ENCODE data around the gene OR52W1. TPM values are rescaled to one million over a fixed set of nuclear protein-coding genes. Genes with fewer than 3 reads are reported as not detected.

OR52W1 gene
- total RNA-seq, 1 donor from 2014 or later, result not detected

- Histone ChIP-seq H3K4me3 (no peak overlapping the region), H3K36me3 (peaks cover 36% of the 10 kb centered on the region), H3K9me3 (no peaks in the 10 kb centered on the region), H3K27ac (no peak overlapping the region), H3K4me1 (peaks cover 29% of the 10 kb centered on the region), H3K27me3 (no peaks in the 10 kb centered on the region)
- intact Hi-C loops (cut with DNase I), result no loop called here
- ATAC-seq (peak; percentile 79), DNase-seq (no peak)
- TF ChIP-seq CTCF (IDR thresholded peaks at IDR 0.05), result no peak
Observed at GRCh38 chr11:6225896-6226295, 26.9 kb downstream of the OR52W1 start.

- Histone ChIP-seq H3K4me3 (no peak overlapping the region), H3K27ac (no peak overlapping the region), H3K4me1 (peaks cover 39% of the 10 kb centered on the region), H3K36me3 (peaks cover 10% of the 10 kb centered on the region), H3K27me3 (no peaks in the 10 kb centered on the region), H3K9me3 (no peaks in the 10 kb centered on the region)
- intact Hi-C loops (cut with DNase I), result no loop called here
- TF ChIP-seq CTCF (IDR thresholded peaks at IDR 0.05), result no peak
- ATAC-seq, result no peak
- DNase-seq, result no peak
Observed at GRCh38 chr11:6228520-6228919, 29.5 kb downstream of the OR52W1 start.

- no peak for DNase-seq
- H3K36me3 ChIP-seq, result no peaks in the 10 kb centered on the region
- intact Hi-C loops (cut with DNase I), result no loop called here
- H3K4me3 ChIP-seq, result no peak overlapping the region
- TF ChIP-seq CTCF (IDR thresholded peaks at IDR 0.05), result no peak
- H3K4me1 ChIP-seq, result peaks cover 38% of the 10 kb centered on the region
- ATAC-seq, result no peak
- H3K27me3 ChIP-seq, result no peaks in the 10 kb centered on the region
- no peaks in the 10 kb centered on the region for H3K9me3 ChIP-seq
- H3K27ac ChIP-seq, result no peak overlapping the region
Observed at GRCh38 chr11:6229911-6230310, 30.9 kb downstream of the OR52W1 start.

GRCh38 chr11:6232899-6233298, 33.9 kb downstream of the OR52W1 start:
- no peak for TF ChIP-seq CTCF (IDR thresholded peaks at IDR 0.05)
- intact Hi-C loops (cut with DNase I), result no loop called here
- H3K4me3 ChIP-seq, result no peak overlapping the region
- no peak overlapping the region for H3K27ac ChIP-seq
- ATAC-seq (no peak), DNase-seq (no peak)
- H3K9me3 ChIP-seq, result no peaks in the 10 kb centered on the region
- H3K4me1 ChIP-seq, result peaks cover 23% of the 10 kb centered on the region
- no peaks in the 10 kb centered on the region for H3K27me3 ChIP-seq
- no peaks in the 10 kb centered on the region for H3K36me3 ChIP-seq

GRCh38 chr11:6233984-6234386, 35.0 kb downstream of the OR52W1 start:
- DNase-seq (no peak), ATAC-seq (no peak)
- Histone ChIP-seq H3K4me1 (peaks cover 23% of the 10 kb centered on the region), H3K27me3 (no peaks in the 10 kb centered on the region), H3K27ac (peak overlapping the region; percentile 83), H3K4me3 (peak overlapping the region; percentile 78), H3K36me3 (no peaks in the 10 kb centered on the region), H3K9me3 (no peaks in the 10 kb centered on the region)
- no peak for TF ChIP-seq CTCF (IDR thresholded peaks at IDR 0.05)
- intact Hi-C loops (cut with DNase I), result no loop called here
